Nephron progenitor cell (in vitro differentiated cells): ENCODE measurements around the gene ARID1B.

Experiments used
- DNase-seq: peaks from one replicate; pipeline ENCODE4 v3.0.0; 2021
- H3K27ac Mint-ChIP-seq: 2 replicates; pipeline ENCODE4 v1.8.0; 2021; ENCODE audit warnings: mild to moderate bottlenecking, moderate library complexity, mixed read lengths
- H3K27me3 Mint-ChIP-seq: 2 replicates; pipeline ENCODE4 v1.8.0; 2021; ENCODE audit warnings: mild to moderate bottlenecking, low read depth, mixed read lengths; ENCODE audit not compliant: poor library complexity
- H3K36me3 Mint-ChIP-seq: 2 replicates; pipeline ENCODE4 v1.8.0; 2021; ENCODE audit warnings: low read depth, mixed read lengths
- H3K4me1 Mint-ChIP-seq: 2 replicates; pipeline ENCODE4 v1.8.0; 2021; ENCODE audit warnings: mixed read lengths
- H3K4me3 Mint-ChIP-seq: 2 replicates; pipeline ENCODE4 v1.8.0; 2021; ENCODE audit warnings: mild to moderate bottlenecking, moderate library complexity, mixed read lengths
- H3K9me3 Mint-ChIP-seq: 2 replicates; pipeline ENCODE4 v1.8.0; 2021; ENCODE audit warnings: mild to moderate bottlenecking, moderate library complexity, mixed read lengths
- CTCF ChIP-seq: fragments of 200-600 bp; sonication (generic); IDR thresholded peaks from 2 replicates; pipeline ENCODE4 v1.5.0; 2021; ENCODE audit warnings: antibody characterized with exemption

The ARID1B gene

GRCh38 chr6:157205473-157206358 is 428.5 kb downstream of the ARID1B start:
- H3K4me3 Mint-ChIP-seq = no peak overlapping the region
- H3K9me3 Mint-ChIP-seq = no peaks in the 10 kb centered on the region
- peaks cover 60% of the 10 kb centered on the region for H3K36me3 Mint-ChIP-seq
- no peak for TF ChIP-seq CTCF
- no peak for DNase-seq
- no peaks in the 10 kb centered on the region for H3K27me3 Mint-ChIP-seq
- H3K27ac Mint-ChIP-seq = peak overlapping the region; percentile 66
- peaks cover 5% of the 10 kb centered on the region for H3K4me1 Mint-ChIP-seq

GRCh38 chr6:157206359-157206815 is 429.2 kb downstream of the ARID1B start:
- Mint-ChIP-seq H3K36me3 (peaks cover 54% of the 10 kb centered on the region), H3K27me3 (no peaks in the 10 kb centered on the region), H3K4me3 (no peak overlapping the region), H3K27ac (peak overlapping the region; percentile 66), H3K9me3 (no peaks in the 10 kb centered on the region), H3K4me1 (peaks cover 5% of the 10 kb centered on the region)
- TF ChIP-seq CTCF = no peak
- DNase-seq = no peak

- Mint-ChIP-seq H3K27ac (no peak overlapping the region), H3K4me1 (peaks cover 5% of the 10 kb centered on the region), H3K4me3 (no peak overlapping the region), H3K9me3 (no peaks in the 10 kb centered on the region), H3K27me3 (no peaks in the 10 kb centered on the region), H3K36me3 (peaks cover 42% of the 10 kb centered on the region)
- TF ChIP-seq CTCF = no peak
- DNase-seq = no peak
Observed at GRCh38 chr6:157207521-157208076, 430.4 kb downstream of the ARID1B start.

GRCh38 chr6:157209865-157210530 is 432.8 kb downstream of the ARID1B start:
- peak overlapping the region; percentile 10 for H3K27ac Mint-ChIP-seq
- DNase-seq = no peak
- H3K36me3 Mint-ChIP-seq = peaks cover 39% of the 10 kb centered on the region
- H3K4me1 Mint-ChIP-seq = peaks cover 20% of the 10 kb centered on the region
- no peak for TF ChIP-seq CTCF
- H3K27me3 Mint-ChIP-seq = no peaks in the 10 kb centered on the region
- H3K4me3 Mint-ChIP-seq = no peak overlapping the region
- no peaks in the 10 kb centered on the region for H3K9me3 Mint-ChIP-seq

GRCh38 chr6:157210954-157211353 is 433.8 kb downstream of the ARID1B start:
- H3K9me3 Mint-ChIP-seq = no peaks in the 10 kb centered on the region
- peaks cover 29% of the 10 kb centered on the region for H3K36me3 Mint-ChIP-seq
- no peaks in the 10 kb centered on the region for H3K27me3 Mint-ChIP-seq
- peaks cover 20% of the 10 kb centered on the region for H3K4me1 Mint-ChIP-seq
- no peak for DNase-seq
- H3K4me3 Mint-ChIP-seq = no peak overlapping the region
- no peak for TF ChIP-seq CTCF
- H3K27ac Mint-ChIP-seq = no peak overlapping the region
